ENCODE measurements around the gene IFT81. TPM values are rescaled to one million over a fixed set of nuclear protein-coding genes. Genes with fewer than 3 reads are reported as not detected.

The IFT81 gene
- 10 to 100 TPM in 2 of 4 donors, 1 to 10 TPM in 2; 6.8 to 12.6 (median 9.7) TPM for total RNA-seq

- intact Hi-C loops (cut with DNase I; ENCODE audit: low total_unique reads) = no loop called here
- peak within 1 kb of the TSS; percentile 84 for H3K4me3 ChIP-seq (ENCODE audit: low read depth, poor library complexity, severe bottlenecking)
- no peak for TF ChIP-seq CTCF (IDR thresholded peaks at IDR 0.05)
- TF ChIP-seq POLR2A (IDR thresholded peaks at IDR 0.05) = peak in 1 of 2 donors; percentile 10
- DNase-seq (ENCODE audit: low spot score in 2 of 2) = peak; percentile 94 to 99
- 1% methylated on average over 20 to 35 of the region's 61 CpGs for WGBS, 2 donors
These were observed at the start of gene IFT81 for GRCh38 chr12:110124269-110124995. Gene IFT81, plus strand, starts transcription at chr12:110124357. Its CDS starts 3,024 bp downstream, at chr12:110127381.

GRCh38 chr12:110075880-110076279, 48.3 kb upstream of the IFT81 start:
- intact Hi-C loops (cut with DNase I; ENCODE audit: low total_unique reads) = no loop called here
- TF ChIP-seq CTCF (IDR thresholded peaks at IDR 0.05) = no peak
- DNase-seq (ENCODE audit: low spot score in 2 of 2) = no peak
- WGBS, 2 donors = 90 to 100% methylated on average over 1 of the region's 1 CpG
- H3K4me3 ChIP-seq (ENCODE audit: low read depth, poor library complexity, severe bottlenecking) = no peak overlapping the region

- H3K4me3 ChIP-seq (ENCODE audit: low read depth, poor library complexity, severe bottlenecking) = no peak overlapping the region
- 73 to 78% methylated on average over 4 of the region's 4 CpGs for WGBS, 2 donors
- TF ChIP-seq POLR2A (IDR thresholded peaks at IDR 0.05) (no peak), CTCF (IDR thresholded peaks at IDR 0.05) (no peak)
- no peak for DNase-seq (ENCODE audit: low spot score in 2 of 2)
- intact Hi-C loops (cut with DNase I; ENCODE audit: low total_unique reads) = no loop called here
These were observed 46.4 kb upstream of the IFT81 start for GRCh38 chr12:110077800-110078199.

GRCh38 chr12:110079477-110080400, 44.4 kb upstream of the IFT81 start:
- H3K4me3 ChIP-seq (ENCODE audit: low read depth, poor library complexity, severe bottlenecking) = no peak overlapping the region
- peak in 1 of 2 donors; percentile 29 for DNase-seq (ENCODE audit: low spot score in 2 of 2)
- TF ChIP-seq CTCF (IDR thresholded peaks at IDR 0.05) = no peak
- no peak for TF ChIP-seq POLR2A (IDR thresholded peaks at IDR 0.05)
- intact Hi-C loops (cut with DNase I; ENCODE audit: low total_unique reads) = no loop called here
- WGBS, 2 donors = 80 to 84% methylated on average over 24 of the region's 24 CpGs

- 78 to 82% methylated on average over 7 of the region's 7 CpGs for WGBS, 2 donors
- no peak for DNase-seq (ENCODE audit: low spot score in 2 of 2)
- no peak for TF ChIP-seq CTCF (IDR thresholded peaks at IDR 0.05)
These were observed 43.7 kb upstream of the IFT81 start for GRCh38 chr12:110080410-110080809.

More at GRCh38 chr12:110080410-110080809, 43.7 kb upstream of the IFT81 start:
- no peak overlapping the region for H3K4me3 ChIP-seq (ENCODE audit: low read depth, poor library complexity, severe bottlenecking)
- intact Hi-C loops (cut with DNase I; ENCODE audit: low total_unique reads) = no loop called here
